Stimulated activated CD8-positive, alpha-beta memory T cell treated with anti-CD3 and anti-CD28 coated beads, Interleukin-15, amount 100 ng/mL, for 24 hours (primary cell): ENCODE data around the gene VMP1.
"Not testable (repeated sequence)": the region's sequence is repeated elsewhere in the genome, so short reads cannot be mapped to it uniquely, and the experiment has no call there.

Experiments used
- DNase-seq: peaks from one replicate; pipeline ENCODE4 v3.0.0-alpha.2; 2020; ENCODE audit warnings: low read depth

VMP1 gene

GRCh38 chr17:59779521-59779920 lies 72.1 kb downstream of the VMP1 start:
- no peak for DNase-seq

- DNase-seq: not testable (repeated sequence)
These were observed 73.1 kb downstream of the VMP1 start for GRCh38 chr17:59780548-59780947.

DNA sequence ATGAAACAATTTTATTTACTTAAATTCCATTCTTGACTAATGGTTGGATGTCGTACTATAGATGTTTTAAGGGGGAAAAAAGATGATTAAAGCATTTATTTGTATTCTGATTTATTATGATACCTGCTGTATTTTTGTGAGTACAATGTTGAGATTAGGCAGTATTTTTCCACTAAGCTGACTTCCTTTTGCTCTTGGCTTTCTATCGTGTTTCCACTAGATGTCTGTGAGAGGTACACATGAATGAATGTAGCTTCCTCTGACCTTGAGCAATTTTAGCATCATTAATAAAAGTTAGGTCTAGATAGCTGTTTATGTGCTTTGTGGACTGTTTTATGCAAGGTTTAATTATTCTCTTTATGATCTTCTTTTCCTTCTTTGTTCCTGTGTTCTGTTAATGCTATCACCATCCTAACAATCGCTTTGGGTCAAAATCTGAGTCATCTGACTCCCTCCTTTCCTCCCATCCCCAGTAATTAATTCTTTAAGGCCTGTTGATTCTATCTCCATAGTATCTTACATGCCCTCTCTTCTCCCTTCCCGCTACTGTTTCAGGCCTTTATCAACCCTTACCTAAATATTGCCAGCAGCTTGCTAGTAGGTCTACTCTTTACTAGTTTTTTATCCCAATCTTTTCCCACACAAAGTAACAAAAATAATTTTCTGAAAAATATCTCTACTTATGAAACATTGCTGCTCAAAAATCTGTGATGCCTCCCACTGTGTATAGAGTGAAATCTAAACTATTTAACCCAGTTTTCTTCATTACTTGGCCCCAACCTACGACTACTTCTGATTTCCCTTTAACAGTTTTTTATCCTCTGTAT lies 76.0 kb downstream of the VMP1 start:
- no peak for DNase-seq

DNA sequence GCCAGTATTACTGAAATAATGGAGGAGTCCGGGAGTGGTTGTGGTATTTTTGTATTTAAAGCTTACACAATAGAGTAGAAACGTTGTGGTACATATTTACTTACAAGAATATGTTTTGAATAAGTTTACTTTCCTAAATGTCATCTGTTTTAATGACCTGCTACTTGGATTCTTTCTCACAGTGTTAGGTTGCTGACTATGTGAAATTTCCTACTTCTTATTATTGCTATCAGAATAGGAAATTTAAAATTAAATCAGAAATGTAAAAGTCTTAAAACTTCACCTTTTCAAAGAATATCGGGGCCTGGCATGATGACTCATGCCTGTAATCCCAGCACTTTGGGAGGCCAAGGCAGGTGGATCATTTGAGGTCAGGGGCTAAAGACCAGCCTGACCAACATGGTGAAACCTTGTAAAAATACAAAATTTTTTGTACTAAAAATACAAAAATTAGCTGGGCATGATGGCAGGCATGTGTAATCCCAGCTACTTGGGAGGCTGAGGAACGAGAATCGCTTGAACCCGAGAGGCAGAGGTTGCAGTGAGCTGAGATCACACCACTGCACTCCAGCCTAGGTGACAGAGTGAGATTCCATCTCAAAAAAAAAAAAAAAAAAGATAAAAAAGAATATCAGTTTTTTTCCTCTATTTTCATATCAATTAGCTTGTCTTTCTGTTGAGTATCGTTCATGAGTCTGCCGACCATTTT lies 77.8 kb downstream of the VMP1 start:
- no peak for DNase-seq

- no peak for DNase-seq
These were observed 78.7 kb downstream of the VMP1 start for GRCh38 chr17:59786213-59786535.

DNA sequence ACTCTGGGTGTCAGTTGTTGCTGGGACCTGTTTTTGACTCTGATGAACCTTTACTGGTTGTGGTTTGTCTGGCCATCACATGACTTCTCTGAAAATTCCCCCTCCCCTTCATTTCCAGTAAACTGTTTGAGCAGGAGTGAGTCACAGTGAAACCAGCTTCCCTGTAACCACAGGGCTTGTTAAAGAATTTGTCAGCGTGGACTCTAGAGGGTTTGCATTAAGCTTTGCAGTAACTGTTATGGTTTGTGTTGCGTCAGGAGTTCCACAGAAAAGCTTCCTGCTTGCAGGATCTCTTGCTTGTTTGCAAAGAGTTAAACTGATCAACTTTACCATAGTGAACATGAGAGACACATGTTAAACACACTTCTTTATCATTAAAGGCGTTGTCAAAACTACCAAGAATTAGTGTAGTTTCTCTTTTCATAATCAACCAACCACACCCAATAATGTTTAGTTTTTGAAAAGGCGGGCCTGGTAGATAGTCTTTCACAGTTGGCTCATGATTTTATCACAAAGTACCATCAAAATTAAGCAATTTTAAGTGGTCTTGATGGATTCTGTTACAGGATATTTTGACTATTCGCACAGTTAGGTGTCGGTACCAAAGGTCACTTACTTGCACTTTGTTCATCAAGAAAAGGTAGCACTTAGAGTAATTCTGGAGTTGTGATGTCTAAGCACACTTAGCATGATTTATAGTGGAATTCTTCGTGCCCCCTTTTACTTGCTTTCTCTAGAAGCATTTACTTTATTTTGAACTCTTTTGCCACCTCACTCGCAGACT lies 79.3 kb downstream of the VMP1 start:
- peak; percentile 21 for DNase-seq

- DNase-seq: not testable (repeated sequence)
These were observed 82.4 kb downstream of the VMP1 start for GRCh38 chr17:59789849-59790248.

- not testable (repeated sequence) for DNase-seq
These were observed 83.0 kb downstream of the VMP1 start for GRCh38 chr17:59790418-59790817.

GRCh38 chr17:59790910-59791309 lies 83.5 kb downstream of the VMP1 start:
- DNase-seq: no peak

DNA sequence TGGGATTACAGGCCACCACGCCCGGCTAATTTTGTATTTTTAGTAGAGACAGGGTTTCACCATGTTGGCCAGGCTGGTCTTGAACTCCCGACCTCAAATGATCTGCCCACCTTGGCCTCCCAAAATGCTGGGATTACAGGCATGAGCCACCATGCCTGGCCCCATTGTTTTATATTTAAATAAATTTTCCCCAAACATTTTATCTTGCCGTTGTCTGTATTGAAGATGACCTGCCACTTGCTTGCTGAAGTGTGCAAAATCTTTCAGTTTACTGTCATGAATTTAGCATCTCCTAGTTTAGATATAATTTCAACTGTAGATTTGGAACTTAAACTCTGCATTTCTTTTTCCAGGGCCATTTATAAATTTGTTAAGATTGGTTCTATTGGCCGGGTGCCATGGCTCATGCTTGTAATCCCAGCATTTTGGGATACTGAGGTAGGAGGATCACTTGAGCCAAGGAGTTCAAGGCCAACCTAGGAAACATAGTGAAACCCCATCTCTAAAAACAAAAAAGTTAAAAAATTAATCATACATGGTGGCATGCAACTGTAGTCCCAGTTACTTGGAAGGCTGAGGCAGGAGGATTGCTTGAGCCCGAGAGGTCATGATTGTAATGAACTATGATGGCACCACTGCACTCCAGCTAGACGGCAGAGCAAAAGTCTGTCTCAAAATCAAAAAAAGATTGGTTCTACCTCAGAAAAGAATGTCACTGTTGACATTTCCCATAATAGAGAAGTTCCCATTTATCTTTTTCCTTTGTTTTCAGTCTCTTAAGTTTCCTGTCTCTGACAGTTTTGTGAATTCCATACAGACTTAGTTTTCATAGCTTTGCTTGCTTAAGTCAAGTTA lies 84.4 kb downstream of the VMP1 start:
- DNase-seq: no peak

DNA sequence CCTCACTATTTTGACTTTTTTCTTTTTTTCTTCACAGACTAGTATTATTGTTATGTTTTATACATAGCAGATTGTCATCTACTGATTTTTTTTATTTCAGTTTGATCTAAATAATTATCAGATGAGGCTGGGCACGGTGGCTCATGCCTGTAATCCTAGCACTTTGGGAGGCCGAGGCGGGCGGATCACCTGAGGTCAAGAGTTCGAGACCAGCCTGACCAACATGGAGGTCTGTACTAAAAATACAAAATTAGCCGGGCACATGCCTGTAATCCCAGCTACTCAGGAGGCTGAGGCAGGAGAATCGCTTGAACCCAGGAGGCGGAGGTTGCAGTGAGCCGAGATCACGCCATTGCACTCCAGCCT lies 85.0 kb downstream of the VMP1 start:
- not testable (repeated sequence) for DNase-seq

GRCh38 chr17:59793205-59793604 lies 85.8 kb downstream of the VMP1 start:
- no peak for DNase-seq

GRCh38 chr17:59796138-59796537 lies 88.7 kb downstream of the VMP1 start:
- DNase-seq: no peak

DNA sequence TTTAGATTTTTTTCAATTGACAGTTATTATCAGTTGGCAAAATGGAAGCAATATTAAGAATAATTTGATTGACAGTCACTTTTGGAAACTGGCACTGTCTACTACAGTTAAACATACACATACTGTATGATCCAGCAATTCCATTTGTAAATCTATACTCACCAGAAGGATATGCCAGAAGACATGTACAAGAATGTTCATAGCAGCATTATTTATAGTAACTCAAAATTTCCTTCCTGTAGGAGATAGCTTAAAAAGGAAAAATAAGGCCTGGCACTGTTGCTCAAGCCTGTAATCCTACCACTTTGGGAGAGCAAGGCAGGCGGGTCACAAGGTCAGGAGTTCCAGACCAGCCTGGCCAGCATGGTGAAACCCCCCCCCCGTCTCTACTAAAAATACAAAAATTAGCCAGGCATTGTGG lies 89.3 kb downstream of the VMP1 start:
- DNase-seq: no peak

GRCh38 chr17:59798111-59798510 lies 90.7 kb downstream of the VMP1 start:
- DNase-seq: no peak

DNA sequence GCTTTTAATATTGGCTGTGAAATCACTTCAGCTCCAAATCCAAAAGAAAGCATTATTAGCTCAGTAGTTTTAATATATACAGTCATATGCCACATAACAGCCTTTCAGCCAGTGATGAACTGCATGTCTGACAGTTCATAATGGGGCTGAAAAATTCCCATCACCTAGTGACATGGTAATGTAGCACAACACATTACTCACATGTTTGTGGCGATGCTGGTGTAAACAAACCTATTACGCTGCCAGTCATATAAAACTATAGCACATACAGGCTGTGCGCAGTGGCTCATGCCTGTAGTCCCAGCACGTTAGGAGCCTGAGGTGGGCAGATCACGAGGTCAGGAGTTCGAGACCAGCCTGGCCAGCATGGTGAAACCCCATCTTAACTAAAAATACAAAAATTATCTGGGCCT lies 93.1 kb downstream of the VMP1 start:
- DNase-seq: no peak

- no peak for DNase-seq
These were observed 94.7 kb downstream of the VMP1 start for GRCh38 chr17:59802160-59802559.

GRCh38 chr17:59804901-59805465 lies 97.5 kb downstream of the VMP1 start:
- no peak for DNase-seq

DNA sequence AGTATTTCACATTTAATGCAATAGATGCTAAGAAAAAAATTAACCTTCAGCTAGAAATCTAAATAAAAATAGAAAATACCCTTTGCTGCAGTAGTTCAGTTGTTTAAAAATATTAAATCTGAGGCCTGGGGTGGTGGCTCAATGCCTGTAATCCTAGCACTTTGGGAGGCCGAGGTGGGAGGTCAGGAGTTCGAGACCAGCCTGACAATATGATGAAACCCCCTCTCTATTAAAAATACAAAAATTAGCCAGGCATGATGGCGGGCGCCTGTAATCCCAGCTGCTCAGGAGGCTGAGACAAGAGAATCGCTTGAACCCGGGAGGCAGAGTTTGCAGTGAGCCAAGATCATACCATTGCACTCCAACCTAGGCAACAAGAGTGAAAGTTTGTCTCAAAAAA lies 98.9 kb downstream of the VMP1 start:
- DNase-seq: not testable (repeated sequence)

GRCh38 chr17:59807892-59808509 lies 100.5 kb downstream of the VMP1 start:
- DNase-seq: no peak

- no peak for DNase-seq
These were observed 103.4 kb downstream of the VMP1 start for GRCh38 chr17:59810894-59811153.
